ENCODE measurements around the gene SGMS1.

SGMS1 gene

DNA sequence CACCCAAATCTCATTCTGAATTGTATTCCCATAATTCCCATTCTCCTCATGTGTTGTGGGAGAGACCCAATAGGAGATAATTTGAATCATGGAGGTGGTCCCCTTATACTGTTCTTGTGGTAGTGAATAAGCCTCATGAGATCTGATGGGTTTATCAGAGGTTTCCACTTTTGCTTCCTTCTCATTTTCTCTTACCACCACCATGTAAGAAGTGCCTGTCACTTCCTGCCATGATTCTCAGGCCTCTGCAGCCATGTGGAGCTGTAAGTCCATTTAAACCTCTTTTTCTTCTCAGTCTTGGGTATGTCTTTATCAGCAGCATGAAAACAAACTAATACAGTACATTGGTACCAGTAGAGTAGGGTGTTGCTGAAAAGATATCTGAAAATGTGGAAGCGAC, 274.2 kb downstream of the SGMS1 start:
- TF ChIP-seq FOXP2 (optimal IDR thresholded peaks at IDR 0.05; ENCODE audit: borderline replicate concordance, extremely low read depth, extremely low read length, insufficient read depth) (no peak), TAF1 (IDR thresholded peaks at IDR 0.05; ENCODE audit: borderline replicate concordance, insufficient read depth, low read length) (no peak), SIN3A (IDR thresholded peaks at IDR 0.05; ENCODE audit: borderline replicate concordance, insufficient read depth, low read length) (no peak), POLR2AphosphoS5 (IDR thresholded peaks at IDR 0.05; ENCODE audit: low read depth, low read length) (no peak)
- TF ChIP-seq, protein P1, sequence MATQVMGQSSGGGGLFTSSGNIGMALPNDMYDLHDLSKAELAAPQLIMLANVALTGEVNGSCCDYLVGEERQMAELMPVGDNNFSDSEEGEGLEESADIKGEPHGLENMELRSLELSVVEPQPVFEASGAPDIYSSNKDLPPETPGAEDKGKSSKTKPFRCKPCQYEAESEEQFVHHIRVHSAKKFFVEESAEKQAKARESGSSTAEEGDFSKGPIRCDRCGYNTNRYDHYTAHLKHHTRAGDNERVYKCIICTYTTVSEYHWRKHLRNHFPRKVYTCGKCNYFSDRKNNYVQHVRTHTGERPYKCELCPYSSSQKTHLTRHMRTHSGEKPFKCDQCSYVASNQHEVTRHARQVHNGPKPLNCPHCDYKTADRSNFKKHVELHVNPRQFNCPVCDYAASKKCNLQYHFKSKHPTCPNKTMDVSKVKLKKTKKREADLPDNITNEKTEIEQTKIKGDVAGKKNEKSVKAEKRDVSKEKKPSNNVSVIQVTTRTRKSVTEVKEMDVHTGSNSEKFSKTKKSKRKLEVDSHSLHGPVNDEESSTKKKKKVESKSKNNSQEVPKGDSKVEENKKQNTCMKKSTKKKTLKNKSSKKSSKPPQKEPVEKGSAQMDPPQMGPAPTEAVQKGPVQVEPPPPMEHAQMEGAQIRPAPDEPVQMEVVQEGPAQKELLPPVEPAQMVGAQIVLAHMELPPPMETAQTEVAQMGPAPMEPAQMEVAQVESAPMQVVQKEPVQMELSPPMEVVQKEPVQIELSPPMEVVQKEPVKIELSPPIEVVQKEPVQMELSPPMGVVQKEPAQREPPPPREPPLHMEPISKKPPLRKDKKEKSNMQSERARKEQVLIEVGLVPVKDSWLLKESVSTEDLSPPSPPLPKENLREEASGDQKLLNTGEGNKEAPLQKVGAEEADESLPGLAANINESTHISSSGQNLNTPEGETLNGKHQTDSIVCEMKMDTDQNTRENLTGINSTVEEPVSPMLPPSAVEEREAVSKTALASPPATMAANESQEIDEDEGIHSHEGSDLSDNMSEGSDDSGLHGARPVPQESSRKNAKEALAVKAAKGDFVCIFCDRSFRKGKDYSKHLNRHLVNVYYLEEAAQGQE (IDR thresholded peaks at IDR 0.05; ENCODE audit: insufficient read depth in 1 of 2, low read depth in 2 of 2, low read length in 2 of 2), result no peak

DNA sequence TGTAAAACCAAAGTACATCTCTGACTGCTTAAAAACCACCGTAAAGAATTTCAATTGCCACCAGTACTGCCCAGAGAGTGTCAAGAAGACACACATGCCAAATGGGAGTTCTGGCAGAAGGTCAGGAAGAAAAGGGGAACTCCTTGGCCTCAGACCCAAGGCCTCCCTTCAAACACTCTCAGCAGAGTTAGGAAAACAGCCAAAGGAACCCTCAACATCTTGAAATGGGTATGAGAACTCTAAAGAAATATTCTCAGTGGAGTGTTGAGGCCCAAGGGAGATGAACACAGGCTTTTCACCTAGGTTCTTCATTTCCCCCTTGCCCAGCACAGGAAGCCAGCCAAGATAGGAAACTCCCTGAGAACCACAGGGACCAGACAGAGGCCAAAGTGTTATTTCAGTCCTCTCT, 276.4 kb downstream of the SGMS1 start:
- TF ChIP-seq FOXP2 (optimal IDR thresholded peaks at IDR 0.05; ENCODE audit: borderline replicate concordance, extremely low read depth, extremely low read length, insufficient read depth) (no peak), TAF1 (IDR thresholded peaks at IDR 0.05; ENCODE audit: borderline replicate concordance, insufficient read depth, low read length) (no peak), SIN3A (IDR thresholded peaks at IDR 0.05; ENCODE audit: borderline replicate concordance, insufficient read depth, low read length) (no peak), POLR2AphosphoS5 (IDR thresholded peaks at IDR 0.05; ENCODE audit: low read depth, low read length) (no peak)
- TF ChIP-seq, protein P1 (IDR thresholded peaks at IDR 0.05; ENCODE audit: insufficient read depth in 1 of 2, low read depth in 2 of 2, low read length in 2 of 2), result no peak

DNA sequence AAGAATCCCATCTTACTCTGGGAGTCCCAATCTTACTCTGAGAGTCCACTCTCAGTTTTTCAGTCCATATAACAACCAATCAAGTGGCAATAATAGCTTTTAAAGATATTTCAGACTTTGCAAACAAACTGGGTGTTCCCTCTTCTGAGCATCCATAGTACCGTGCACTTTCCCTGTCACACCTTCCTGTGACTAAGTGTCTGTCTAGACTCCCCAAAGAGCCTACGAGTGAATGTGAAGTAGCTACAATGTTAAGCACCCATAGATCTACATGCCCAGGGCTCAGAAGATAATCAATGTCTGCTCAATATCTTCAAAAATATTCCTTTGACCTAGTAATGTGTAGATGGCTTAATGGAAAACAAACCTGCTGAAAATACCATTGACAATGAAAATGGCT, 276.8 kb downstream of the SGMS1 start:
- TF ChIP-seq, protein P1 (IDR thresholded peaks at IDR 0.05; ENCODE audit: insufficient read depth in 1 of 2, low read depth in 2 of 2, low read length in 2 of 2), result no peak
- TF ChIP-seq TAF1 (IDR thresholded peaks at IDR 0.05; ENCODE audit: borderline replicate concordance, insufficient read depth, low read length) (no peak), SIN3A (IDR thresholded peaks at IDR 0.05; ENCODE audit: borderline replicate concordance, insufficient read depth, low read length) (no peak), FOXP2 (optimal IDR thresholded peaks at IDR 0.05; ENCODE audit: borderline replicate concordance, extremely low read depth, extremely low read length, insufficient read depth) (no peak), POLR2AphosphoS5 (IDR thresholded peaks at IDR 0.05; ENCODE audit: low read depth, low read length) (no peak)

DNA sequence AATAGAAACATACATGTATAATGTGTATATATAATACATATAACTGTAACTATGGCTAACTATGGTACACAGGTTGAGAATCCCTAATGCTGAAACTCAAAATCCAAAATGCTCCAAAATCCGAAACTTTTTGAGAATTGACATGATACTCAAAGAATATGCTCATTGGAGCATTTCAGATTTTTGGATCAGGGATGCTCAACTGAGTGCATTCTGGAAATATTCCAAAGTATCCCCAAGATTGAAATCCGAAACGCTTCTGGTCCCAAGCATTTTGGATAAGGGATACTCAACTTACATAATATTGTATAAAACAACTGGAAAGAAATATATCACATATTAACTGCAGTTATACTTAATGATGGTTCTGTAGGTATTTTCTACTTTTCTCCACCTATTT, 278.2 kb downstream of the SGMS1 start:
- TF ChIP-seq POLR2AphosphoS5 (IDR thresholded peaks at IDR 0.05; ENCODE audit: low read depth, low read length) (no peak), SIN3A (IDR thresholded peaks at IDR 0.05; ENCODE audit: borderline replicate concordance, insufficient read depth, low read length) (no peak), TAF1 (IDR thresholded peaks at IDR 0.05; ENCODE audit: borderline replicate concordance, insufficient read depth, low read length) (no peak), FOXP2 (optimal IDR thresholded peaks at IDR 0.05; ENCODE audit: borderline replicate concordance, extremely low read depth, extremely low read length, insufficient read depth) (no peak)
- TF ChIP-seq, protein P1 (IDR thresholded peaks at IDR 0.05; ENCODE audit: insufficient read depth in 1 of 2, low read depth in 2 of 2, low read length in 2 of 2), result no peak
